GM12875 (cell line): ENCODE measurements around the gene GLB1L2.

ENCODE experiments used
- H3K4me3 ChIP-seq: one replicate; pipeline ENCODE4 v1.5.1; 2011; ENCODE audit warnings: low read depth, low read length, control low read depth
- CTCF ChIP-seq: IDR thresholded peaks from 2 replicates; pipeline ENCODE4 v1.5.1; 2011; ENCODE audit warnings: low read depth, mild to moderate bottlenecking, control low read depth, inconsistent platforms, low read length, moderate library complexity, borderline replicate concordance; ENCODE audit not compliant: insufficient read depth

GLB1L2 gene

GRCh38 chr11:134380229-134380628 is 48.4 kb downstream of the GLB1L2 start:
- H3K4me3 ChIP-seq = no peak overlapping the region
- no peak for TF ChIP-seq CTCF

- no peak overlapping the region for H3K4me3 ChIP-seq
- TF ChIP-seq CTCF = no peak
Measured at GRCh38 chr11:134380785-134381184, 49.0 kb downstream of the GLB1L2 start.

GRCh38 chr11:134382257-134382656 is 50.5 kb downstream of the GLB1L2 start:
- no peak for TF ChIP-seq CTCF
- no peak overlapping the region for H3K4me3 ChIP-seq

- no peak for TF ChIP-seq CTCF
- no peak overlapping the region for H3K4me3 ChIP-seq
Measured at GRCh38 chr11:134382830-134383229, 51.0 kb downstream of the GLB1L2 start.

- TF ChIP-seq CTCF = no peak
Measured at GRCh38 chr11:134383576-134384221, 51.9 kb downstream of the GLB1L2 start.

GRCh38 chr11:134384406-134384805 is 52.6 kb downstream of the GLB1L2 start:
- no peak for TF ChIP-seq CTCF
- no peak overlapping the region for H3K4me3 ChIP-seq

More at GRCh38 chr11:134383576-134384221, 51.9 kb downstream of the GLB1L2 start:
- H3K4me3 ChIP-seq = no peak overlapping the region

- H3K4me3 ChIP-seq = no peak overlapping the region
- no peak for TF ChIP-seq CTCF
Measured at GRCh38 chr11:134385171-134385570, 53.4 kb downstream of the GLB1L2 start.
